Measurements from ENCODE around the gene TRAPPC1.

Gene TRAPPC1

DNA sequence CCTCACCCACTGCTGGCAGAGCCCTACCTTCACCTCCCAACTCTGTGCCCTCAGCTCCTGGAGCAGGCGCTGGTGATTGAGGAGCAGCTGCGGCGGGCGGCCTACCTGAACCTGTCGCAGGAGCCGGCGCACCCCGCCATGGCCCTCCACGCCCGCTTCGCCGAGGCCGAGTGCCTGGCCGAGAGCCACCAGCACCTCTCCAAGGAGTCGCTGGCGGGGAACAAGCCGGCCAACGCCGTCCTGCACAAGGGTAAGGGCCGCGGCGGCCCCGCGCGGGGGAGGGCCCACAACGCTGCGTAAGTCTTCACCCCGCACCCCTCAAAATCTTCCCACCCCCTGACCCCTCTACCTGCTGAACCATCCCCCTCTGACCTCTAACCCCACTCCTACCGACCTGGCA lies 22.7 kb downstream of the TRAPPC1 start:
- TF ChIP-seq, protein P1, sequence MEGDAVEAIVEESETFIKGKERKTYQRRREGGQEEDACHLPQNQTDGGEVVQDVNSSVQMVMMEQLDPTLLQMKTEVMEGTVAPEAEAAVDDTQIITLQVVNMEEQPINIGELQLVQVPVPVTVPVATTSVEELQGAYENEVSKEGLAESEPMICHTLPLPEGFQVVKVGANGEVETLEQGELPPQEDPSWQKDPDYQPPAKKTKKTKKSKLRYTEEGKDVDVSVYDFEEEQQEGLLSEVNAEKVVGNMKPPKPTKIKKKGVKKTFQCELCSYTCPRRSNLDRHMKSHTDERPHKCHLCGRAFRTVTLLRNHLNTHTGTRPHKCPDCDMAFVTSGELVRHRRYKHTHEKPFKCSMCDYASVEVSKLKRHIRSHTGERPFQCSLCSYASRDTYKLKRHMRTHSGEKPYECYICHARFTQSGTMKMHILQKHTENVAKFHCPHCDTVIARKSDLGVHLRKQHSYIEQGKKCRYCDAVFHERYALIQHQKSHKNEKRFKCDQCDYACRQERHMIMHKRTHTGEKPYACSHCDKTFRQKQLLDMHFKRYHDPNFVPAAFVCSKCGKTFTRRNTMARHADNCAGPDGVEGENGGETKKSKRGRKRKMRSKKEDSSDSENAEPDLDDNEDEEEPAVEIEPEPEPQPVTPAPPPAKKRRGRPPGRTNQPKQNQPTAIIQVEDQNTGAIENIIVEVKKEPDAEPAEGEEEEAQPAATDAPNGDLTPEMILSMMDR (IDR thresholded peaks at IDR 0.05; ENCODE audit: insufficient read depth, low read depth, low read length, missing control alignments) = no peak
- H3K4me3 ChIP-seq (ENCODE audit: low read depth, low read length) = no peak overlapping the region
- DNase-seq (ENCODE audit: low read depth) = no peak

DNA sequence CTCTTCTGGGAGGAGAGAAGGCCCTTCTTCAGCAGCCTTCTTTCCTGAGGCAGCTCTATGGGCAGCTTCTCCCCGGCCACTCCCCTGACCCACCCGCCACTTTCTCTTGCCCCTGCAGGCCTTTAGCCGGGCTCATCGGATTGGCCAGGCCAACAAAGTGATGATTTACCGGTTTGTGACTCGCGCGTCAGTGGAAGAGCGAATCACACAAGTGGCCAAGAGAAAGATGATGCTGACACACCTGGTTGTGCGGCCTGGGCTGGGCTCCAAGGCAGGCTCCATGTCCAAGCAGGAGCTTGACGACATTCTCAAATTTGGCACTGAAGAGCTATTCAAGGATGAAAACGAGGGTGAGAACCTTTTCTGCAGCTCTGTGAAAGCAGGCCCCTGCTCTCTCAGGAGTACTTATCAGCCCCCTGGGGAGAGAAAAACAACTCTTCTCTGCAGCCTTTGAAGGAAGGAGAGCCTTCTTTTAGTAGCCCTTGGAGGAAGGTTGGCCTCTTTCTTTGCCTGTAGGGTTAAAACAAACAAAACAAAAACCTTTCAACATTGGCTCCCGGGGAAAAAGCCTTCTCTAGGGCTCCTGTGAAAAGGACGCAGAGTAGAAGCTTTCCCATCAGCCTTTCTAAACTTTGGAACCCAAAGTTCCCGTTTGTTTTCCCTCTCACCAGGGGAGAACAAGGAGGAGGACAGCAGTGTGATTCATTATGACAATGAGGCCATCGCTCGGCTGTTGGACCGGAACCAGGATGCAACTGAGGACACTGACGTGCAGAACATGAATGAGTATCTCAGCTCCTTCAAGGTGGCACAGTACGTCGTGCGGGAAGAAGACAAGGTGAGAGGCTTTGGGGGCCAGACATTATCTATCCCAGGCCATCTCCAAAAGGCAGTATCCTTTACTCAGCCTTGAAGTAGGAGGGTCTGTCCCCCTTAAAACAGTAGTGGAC lies 28.3 kb downstream of the TRAPPC1 start:
- TF ChIP-seq, protein P1 (IDR thresholded peaks at IDR 0.05; ENCODE audit: insufficient read depth, low read depth, low read length, missing control alignments) = no peak
- no peak overlapping the region for H3K4me3 ChIP-seq (ENCODE audit: low read depth, low read length)
- DNase-seq (ENCODE audit: low read depth) = no peak

DNA sequence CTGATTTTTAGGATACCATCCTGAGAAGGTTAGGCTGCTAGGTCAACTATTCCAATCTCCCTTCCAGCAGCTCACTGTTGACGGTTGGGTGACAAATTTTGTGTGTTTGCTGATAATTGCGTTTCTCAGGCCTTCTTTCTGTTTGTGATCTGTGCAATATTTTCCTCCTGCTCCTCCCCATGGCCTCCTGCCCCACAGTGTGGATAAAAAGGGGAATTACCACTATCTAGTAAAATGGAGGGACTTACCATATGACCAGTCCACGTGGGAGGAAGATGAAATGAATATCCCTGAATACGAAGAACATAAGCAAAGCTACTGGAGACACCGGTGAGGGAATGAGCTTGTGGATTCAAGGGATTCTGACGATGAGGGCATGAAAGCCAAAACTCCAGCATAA lies 34.0 kb downstream of the TRAPPC1 start:
- TF ChIP-seq, protein P1 (IDR thresholded peaks at IDR 0.05; ENCODE audit: insufficient read depth, low read depth, low read length, missing control alignments) = peak; percentile 10
- H3K4me3 ChIP-seq (ENCODE audit: low read depth, low read length) = no peak overlapping the region
- peak; percentile 17 for DNase-seq (ENCODE audit: low read depth)

DNA sequence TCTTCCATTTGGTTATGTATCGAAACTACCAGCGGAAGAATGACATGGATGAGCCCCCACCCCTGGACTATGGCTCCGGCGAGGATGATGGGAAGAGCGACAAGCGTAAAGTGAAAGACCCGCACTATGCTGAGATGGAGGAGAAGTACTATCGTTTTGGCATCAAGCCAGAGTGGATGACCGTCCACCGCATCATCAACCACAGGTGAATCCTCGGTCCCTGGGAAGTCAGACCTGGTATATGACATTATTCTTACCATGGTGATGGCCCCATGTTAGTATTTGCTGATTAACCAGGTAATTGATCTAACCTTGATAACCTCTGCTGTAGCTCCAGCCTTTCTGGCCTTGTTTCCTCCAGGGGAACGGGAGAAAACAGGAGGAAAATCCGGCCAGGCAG lies 34.7 kb downstream of the TRAPPC1 start:
- TF ChIP-seq, protein P1 (IDR thresholded peaks at IDR 0.05; ENCODE audit: insufficient read depth, low read depth, low read length, missing control alignments) = no peak
- DNase-seq (ENCODE audit: low read depth) = no peak
- H3K4me3 ChIP-seq (ENCODE audit: low read depth, low read length) = no peak overlapping the region

DNA sequence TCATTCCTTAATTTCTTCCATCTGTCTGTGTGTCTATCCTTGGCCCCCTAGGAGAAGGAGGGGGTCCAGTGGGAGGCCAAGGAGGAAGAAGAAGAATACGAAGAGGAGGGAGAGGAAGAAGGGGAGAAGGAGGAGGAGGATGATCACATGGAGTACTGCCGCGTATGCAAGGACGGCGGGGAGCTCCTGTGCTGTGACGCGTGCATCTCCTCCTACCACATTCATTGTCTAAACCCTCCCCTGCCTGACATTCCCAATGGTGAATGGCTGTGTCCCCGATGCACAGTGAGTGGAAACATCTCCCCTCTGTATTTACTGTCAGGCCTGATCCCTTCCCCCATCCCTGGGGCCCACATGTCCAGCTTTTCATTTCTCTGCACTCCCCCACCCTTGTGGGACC lies 36.9 kb downstream of the TRAPPC1 start:
- no peak overlapping the region for H3K4me3 ChIP-seq (ENCODE audit: low read depth, low read length)
- TF ChIP-seq, protein P1 (IDR thresholded peaks at IDR 0.05; ENCODE audit: insufficient read depth, low read depth, low read length, missing control alignments) = no peak
- DNase-seq (ENCODE audit: low read depth) = no peak

DNA sequence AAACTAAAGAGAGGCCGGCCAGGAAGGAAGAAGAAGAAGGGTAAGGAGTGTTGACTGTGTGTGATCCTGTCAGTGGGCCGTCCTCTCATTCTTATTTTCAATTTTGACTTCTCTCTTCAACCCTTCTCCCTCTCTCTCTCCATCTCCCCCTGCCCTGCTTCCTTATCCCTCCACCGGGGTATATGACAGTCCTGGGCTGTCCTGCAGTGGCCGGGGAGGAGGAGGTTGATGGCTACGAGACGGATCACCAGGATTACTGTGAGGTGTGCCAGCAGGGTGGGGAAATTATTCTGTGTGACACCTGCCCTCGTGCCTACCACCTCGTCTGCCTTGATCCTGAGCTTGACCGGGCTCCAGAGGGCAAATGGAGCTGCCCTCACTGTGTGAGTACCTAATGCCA lies 37.5 kb downstream of the TRAPPC1 start:
- no peak for DNase-seq (ENCODE audit: low read depth)
- no peak overlapping the region for H3K4me3 ChIP-seq (ENCODE audit: low read depth, low read length)
- TF ChIP-seq, protein P1 (IDR thresholded peaks at IDR 0.05; ENCODE audit: insufficient read depth, low read depth, low read length, missing control alignments) = no peak

Data from GM12865 (cell line).